Activated T-helper 17 cell treated with anti-CD3 and anti-CD28 coated beads, Interleukin-2, amount 50 U/mL, for 72 hours (primary cell): ENCODE measurements around the gene CFAP100. TPM values are rescaled to one million over a fixed set of nuclear protein-coding genes. Genes with fewer than 3 reads are reported as not detected.

Experiments used
- ATAC-seq: fragments of 150-1000 bp; cut with Tn5 transposase; replicated peaks from 2 replicates; pipeline ENCODE4 v1.10.0; 2021; ENCODE audit warnings: mild to moderate bottlenecking, moderate library complexity
- H3K27ac Mint-ChIP-seq: one replicate; pipeline ENCODE4 v1.8.0; 2022; ENCODE audit warnings: mixed read lengths
- H3K27me3 Mint-ChIP-seq: one replicate; pipeline ENCODE4 v1.8.0; 2022; ENCODE audit warnings: mixed read lengths
- H3K36me3 Mint-ChIP-seq: one replicate; pipeline ENCODE4 v1.8.0; 2022; ENCODE audit warnings: low read depth, mild to moderate bottlenecking, mixed read lengths
- H3K4me1 Mint-ChIP-seq: one replicate; pipeline ENCODE4 v1.8.0; 2022; ENCODE audit warnings: mixed read lengths
- H3K4me3 Mint-ChIP-seq: one replicate; pipeline ENCODE4 v1.8.0; 2022; ENCODE audit warnings: mild to moderate bottlenecking, mixed read lengths
- H3K9me3 Mint-ChIP-seq: one replicate; pipeline ENCODE4 v1.8.0; 2022; ENCODE audit warnings: mixed read lengths
- total RNA-seq, 2 donors: library from RNA; stranded (reverse); gene quantifications; one replicate each; pipeline ENCODE4 v1.2.3, GENCODE V29; 2022

CFAP100 gene
- total RNA-seq, 2 donors from 2014 or later: not detected

DNA sequence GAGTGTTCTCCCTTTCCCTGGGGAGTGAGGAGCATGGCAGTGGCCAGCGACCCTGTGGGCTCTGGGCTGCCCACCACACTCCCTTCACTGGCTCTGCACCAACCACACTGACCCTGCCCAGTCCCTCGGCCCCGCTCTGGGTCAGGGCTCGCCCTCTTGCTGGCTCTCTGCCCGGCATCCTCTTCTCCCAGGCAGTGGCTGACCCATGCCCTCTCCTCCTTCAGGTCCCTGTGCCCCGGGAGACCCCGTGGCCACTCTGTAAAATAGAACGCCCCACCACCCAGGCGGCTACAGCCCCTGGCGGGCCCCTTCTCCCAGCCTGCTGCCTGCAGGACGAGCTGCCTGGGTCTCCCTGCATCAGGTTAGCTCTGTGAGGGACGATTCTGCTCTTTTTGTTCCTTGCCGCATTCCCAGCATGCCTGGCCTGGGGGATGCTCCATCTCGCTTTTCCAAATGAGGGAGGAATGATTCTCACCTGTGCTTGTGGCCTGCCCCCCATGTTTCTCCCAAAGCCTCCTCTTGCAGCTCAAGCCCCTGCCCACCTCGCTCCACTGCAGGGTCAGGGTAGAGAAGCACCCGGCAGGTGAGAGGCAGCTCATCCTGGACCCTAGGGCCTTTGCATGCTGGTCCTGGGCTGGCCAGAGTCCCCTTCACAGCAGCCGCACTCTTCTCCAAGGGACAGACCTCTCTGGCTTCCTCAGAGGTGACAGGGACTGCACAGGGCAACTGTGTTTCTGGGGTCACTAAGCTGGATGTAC is 14.5 kb upstream of the CFAP100 start:
- ATAC-seq: no peak
- H3K27me3 Mint-ChIP-seq: peaks cover 24% of the 10 kb centered on the region
- H3K4me1 Mint-ChIP-seq: no peaks in the 10 kb centered on the region
- H3K36me3 Mint-ChIP-seq: no peaks in the 10 kb centered on the region
- no peaks in the 10 kb centered on the region for H3K9me3 Mint-ChIP-seq
- no peak overlapping the region for H3K27ac Mint-ChIP-seq
- no peak overlapping the region for H3K4me3 Mint-ChIP-seq

DNA sequence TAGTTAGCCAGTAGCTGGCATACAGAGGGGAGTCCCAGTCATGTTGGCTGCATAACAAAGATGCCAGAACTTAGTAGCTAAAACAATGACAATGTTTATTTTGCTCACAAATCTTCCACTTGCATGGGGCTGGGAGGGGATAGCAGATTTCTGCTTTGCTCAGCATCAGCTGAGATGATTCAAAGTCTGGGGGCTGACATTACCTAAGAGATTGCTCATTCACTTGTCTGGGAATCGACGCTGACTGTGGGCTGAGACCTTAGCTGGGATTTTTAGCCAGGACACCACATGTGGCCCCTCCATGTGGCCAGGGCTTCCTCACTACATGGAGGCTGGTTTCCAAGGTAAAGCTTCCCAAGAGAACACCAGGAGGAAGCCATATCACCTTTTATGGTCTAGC is 12.7 kb upstream of the CFAP100 start:
- Mint-ChIP-seq H3K27ac (no peak overlapping the region), H3K36me3 (no peaks in the 10 kb centered on the region), H3K4me1 (no peaks in the 10 kb centered on the region), H3K27me3 (peaks cover 28% of the 10 kb centered on the region), H3K4me3 (no peak overlapping the region), H3K9me3 (no peaks in the 10 kb centered on the region)
- ATAC-seq: no peak

DNA sequence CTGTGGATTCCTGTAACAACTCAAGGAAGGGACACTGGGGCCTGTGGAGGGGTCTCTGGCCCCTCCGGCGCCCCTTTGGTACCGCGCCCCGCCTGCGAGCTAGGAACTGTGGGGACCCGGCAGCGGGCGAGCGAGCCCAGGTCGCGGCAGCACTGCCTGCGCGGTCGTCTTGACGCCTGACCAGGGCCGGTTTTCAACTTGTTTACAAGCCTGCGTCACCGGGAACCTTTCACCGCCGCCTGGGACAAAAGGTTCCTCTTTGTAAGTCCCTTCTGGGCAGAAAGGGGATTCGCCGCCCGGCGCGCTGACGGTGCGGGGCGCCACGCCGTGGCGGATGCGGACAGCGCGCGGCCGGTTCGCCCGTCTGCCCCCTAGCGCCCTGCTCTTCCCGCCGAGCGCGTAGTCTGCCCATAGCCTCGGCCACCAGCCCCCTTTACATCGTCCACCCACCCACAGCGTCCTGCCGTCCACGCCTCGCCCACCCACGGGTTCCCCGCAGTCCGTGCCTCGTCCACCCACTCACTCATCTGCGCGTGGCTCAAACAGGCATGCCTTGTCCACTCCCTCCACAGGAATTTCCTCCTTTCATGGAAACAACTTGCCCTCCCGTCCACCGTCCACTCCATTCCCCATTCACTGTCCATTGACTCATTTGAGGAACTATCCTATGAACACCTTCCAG is 5.5 kb upstream of the CFAP100 start:
- H3K36me3 Mint-ChIP-seq: no peaks in the 10 kb centered on the region
- H3K27ac Mint-ChIP-seq: no peak overlapping the region
- H3K4me1 Mint-ChIP-seq: no peaks in the 10 kb centered on the region
- H3K27me3 Mint-ChIP-seq: peaks cover 52% of the 10 kb centered on the region
- H3K9me3 Mint-ChIP-seq: no peaks in the 10 kb centered on the region
- ATAC-seq: peak; percentile 62
- H3K4me3 Mint-ChIP-seq: no peak overlapping the region

DNA sequence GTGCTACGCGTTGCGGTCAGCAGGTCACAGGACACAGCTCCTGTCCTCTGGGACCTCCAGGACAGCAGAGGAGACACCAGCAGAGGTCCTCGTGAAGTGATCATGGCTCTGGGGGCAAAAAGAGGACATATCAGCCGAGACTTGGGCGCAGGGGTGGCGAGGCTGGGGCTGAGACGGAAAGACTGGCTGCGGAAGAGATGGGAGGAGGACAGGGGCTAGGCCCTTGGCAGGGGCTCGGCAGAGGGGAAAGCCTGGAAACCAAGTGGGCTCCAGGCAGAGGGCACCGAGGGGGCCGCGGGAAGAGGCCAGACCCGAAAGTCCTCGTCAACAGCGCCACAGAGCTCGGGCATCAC is 4.9 kb upstream of the CFAP100 start:
- no peak overlapping the region for H3K4me3 Mint-ChIP-seq
- no peaks in the 10 kb centered on the region for H3K4me1 Mint-ChIP-seq
- no peak overlapping the region for H3K27ac Mint-ChIP-seq
- H3K27me3 Mint-ChIP-seq: peaks cover 53% of the 10 kb centered on the region
- ATAC-seq: no peak
- no peaks in the 10 kb centered on the region for H3K36me3 Mint-ChIP-seq
- no peaks in the 10 kb centered on the region for H3K9me3 Mint-ChIP-seq

DNA sequence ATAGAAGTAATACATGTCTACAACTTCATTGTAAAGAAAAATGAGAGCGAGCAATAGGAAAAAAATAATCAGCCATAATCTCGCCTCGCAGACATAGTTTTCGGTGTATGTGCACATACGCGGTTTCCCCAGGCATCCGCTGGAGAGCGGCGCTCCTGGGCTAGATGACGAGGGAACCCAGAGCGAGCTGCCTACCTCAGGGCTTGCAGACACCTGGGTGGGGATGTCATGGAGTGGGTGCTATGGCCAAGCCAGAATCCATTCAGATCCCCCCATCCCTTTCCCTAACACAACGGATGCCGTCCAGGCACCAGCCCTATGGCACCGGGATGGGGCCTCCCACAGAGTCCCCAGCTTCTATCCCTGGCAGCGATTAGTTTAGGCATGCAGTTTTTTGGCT is 4.5 kb upstream of the CFAP100 start:
- H3K27ac Mint-ChIP-seq: no peak overlapping the region
- H3K27me3 Mint-ChIP-seq: peaks cover 54% of the 10 kb centered on the region
- H3K9me3 Mint-ChIP-seq: no peaks in the 10 kb centered on the region
- no peaks in the 10 kb centered on the region for H3K4me1 Mint-ChIP-seq
- no peaks in the 10 kb centered on the region for H3K36me3 Mint-ChIP-seq
- no peak overlapping the region for H3K4me3 Mint-ChIP-seq
- ATAC-seq: no peak

DNA sequence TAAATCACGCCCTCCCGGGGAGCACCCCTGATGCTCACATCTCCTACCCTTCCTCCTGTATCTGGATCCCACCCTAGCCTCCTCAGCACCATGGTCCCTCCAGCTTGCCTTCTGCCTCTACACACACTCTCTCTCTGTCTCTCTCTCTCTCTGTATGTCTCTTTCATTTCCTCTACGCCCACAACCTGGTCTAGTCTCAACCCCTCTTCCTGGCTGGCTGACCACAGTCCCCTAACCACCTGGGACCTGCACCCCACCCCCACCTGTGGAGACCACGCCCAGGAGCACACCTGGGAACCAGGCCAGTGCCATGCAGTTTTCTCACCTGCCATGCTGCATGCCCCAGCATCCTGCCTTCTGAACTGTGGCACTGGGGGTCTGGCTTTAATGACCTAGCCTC is 4.0 kb upstream of the CFAP100 start:
- Mint-ChIP-seq H3K4me1 (no peaks in the 10 kb centered on the region), H3K4me3 (no peak overlapping the region), H3K36me3 (no peaks in the 10 kb centered on the region), H3K9me3 (no peaks in the 10 kb centered on the region), H3K27ac (no peak overlapping the region), H3K27me3 (peaks cover 56% of the 10 kb centered on the region)
- no peak for ATAC-seq

DNA sequence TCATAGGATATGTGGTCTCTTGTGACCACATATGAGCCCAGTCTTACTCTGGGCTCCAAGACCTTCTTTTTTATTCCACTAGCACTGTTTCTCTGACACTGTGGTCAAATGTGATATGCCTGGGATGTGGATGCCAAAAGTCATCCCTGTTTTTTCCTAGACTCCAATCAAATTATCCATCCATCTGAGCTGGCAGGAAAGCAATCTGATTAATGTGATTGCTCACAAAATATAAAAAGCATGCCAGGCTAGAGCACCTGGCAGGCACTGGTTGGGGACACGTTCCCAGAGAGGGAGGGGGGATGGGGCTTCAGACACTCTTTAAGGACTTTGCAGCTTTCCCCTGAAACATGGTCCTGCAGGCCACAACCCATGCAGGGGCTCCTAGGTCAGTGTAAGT is 3.1 kb upstream of the CFAP100 start:
- no peak for ATAC-seq
- no peak overlapping the region for H3K27ac Mint-ChIP-seq
- no peaks in the 10 kb centered on the region for H3K4me1 Mint-ChIP-seq
- no peaks in the 10 kb centered on the region for H3K36me3 Mint-ChIP-seq
- H3K4me3 Mint-ChIP-seq: no peak overlapping the region
- no peaks in the 10 kb centered on the region for H3K9me3 Mint-ChIP-seq
- H3K27me3 Mint-ChIP-seq: peaks cover 56% of the 10 kb centered on the region

DNA sequence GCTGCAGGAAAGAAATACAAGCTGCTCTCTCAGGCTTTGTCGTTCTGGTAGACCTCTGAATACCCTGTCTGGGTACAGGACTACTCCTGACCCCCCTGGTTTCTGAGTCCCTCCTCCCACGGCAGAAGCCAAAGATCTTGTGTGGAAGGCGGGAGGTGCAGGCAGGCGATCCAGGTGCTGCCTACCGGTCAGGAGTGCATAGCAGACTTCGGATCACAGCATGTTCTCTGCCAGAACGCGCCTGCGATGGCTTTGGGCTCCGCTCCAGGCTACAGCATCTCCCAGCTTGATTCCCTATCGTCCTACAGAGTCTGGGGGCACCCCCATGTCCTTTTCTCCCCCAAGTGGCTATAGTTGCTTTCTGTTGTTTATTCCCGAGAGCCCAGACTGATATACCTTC is 2.5 kb upstream of the CFAP100 start:
- Mint-ChIP-seq H3K36me3 (no peaks in the 10 kb centered on the region), H3K27me3 (peaks cover 53% of the 10 kb centered on the region), H3K4me3 (no peak overlapping the region), H3K9me3 (no peaks in the 10 kb centered on the region), H3K27ac (no peak overlapping the region), H3K4me1 (no peaks in the 10 kb centered on the region)
- ATAC-seq: no peak

DNA sequence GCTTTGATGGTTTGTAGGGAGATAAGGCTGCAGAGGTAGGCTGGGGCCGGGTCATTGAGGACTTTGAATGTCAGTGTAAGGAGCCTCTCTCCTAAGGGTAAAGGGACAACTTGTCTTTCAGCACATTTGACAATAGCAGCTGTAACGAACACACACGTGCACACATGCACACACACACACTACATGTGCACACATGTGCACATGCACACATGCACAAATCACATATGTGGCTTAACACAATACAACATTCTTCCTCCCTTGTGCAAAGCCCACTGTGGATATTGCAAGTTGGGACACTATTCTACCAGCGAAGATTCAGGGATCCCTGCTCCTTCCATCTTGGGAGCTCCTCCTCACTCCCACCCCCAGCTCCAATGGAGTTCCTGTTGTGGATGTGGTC is 1.1 kb upstream of the CFAP100 start:
- H3K36me3 Mint-ChIP-seq: no peaks in the 10 kb centered on the region
- ATAC-seq: no peak
- no peaks in the 10 kb centered on the region for H3K4me1 Mint-ChIP-seq
- H3K27me3 Mint-ChIP-seq: peaks cover 48% of the 10 kb centered on the region
- no peaks in the 10 kb centered on the region for H3K9me3 Mint-ChIP-seq
- H3K27ac Mint-ChIP-seq: no peak overlapping the region
- no peak overlapping the region for H3K4me3 Mint-ChIP-seq

DNA sequence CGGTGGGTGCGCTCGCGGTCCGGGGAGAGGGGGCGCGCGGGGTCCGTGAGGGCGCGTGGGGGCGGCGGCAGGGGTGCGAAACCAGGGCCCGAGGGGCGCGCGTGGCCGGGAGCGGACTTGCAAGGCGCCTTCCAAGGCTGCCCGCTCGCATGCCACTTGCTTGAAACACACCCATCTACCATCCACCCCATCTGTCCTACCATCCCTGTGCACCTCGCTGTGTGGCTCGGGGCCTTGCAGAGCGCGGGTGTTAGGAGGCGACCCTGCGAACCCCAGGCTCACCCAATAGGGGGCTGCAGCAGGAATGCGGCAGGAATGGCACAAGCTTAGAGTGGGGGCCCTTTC is 240 bp downstream of the CFAP100 start:
- ATAC-seq: no peak
- Mint-ChIP-seq H3K4me1 (no peaks in the 10 kb centered on the region), H3K36me3 (no peaks in the 10 kb centered on the region), H3K9me3 (no peaks in the 10 kb centered on the region), H3K27me3 (peaks cover 44% of the 10 kb centered on the region), H3K27ac (no peak overlapping the region), H3K4me3 (no peak overlapping the region)

DNA sequence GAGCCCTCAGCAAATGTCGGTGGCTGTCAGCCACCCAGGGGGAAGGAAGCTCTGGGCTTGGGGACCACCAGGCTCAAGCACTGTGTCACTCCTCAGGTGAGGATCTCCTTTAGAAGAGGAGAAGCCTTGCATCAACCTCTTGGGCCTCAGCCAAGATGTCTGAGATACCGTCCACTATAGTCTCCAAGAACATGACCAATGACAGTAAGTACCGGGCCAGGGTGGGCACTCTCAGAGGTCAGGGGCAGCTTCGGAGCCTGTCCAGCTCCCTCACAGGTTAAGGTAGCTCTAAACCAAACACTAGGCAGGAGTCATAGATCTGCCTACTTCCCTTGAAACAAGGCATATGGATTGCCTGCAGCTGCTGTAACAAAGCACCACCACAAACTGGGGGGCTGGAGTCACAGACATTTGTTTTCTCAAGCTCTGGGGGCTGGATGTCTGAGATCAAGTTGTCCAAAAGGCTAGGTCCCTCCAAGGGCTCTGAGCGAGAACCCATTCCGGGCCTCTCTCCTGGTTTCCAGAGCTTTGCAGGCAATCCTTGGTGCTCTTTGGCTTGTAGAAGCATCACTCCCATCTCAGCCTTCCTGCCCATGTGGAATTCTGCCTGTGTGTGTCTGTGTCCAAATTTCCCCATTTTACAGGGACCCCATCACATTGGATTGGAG is 1.3 kb downstream of the CFAP100 start:
- Mint-ChIP-seq H3K27ac (no peak overlapping the region), H3K4me1 (no peaks in the 10 kb centered on the region), H3K4me3 (no peak overlapping the region), H3K27me3 (peaks cover 39% of the 10 kb centered on the region), H3K36me3 (no peaks in the 10 kb centered on the region), H3K9me3 (no peaks in the 10 kb centered on the region)
- ATAC-seq: no peak

DNA sequence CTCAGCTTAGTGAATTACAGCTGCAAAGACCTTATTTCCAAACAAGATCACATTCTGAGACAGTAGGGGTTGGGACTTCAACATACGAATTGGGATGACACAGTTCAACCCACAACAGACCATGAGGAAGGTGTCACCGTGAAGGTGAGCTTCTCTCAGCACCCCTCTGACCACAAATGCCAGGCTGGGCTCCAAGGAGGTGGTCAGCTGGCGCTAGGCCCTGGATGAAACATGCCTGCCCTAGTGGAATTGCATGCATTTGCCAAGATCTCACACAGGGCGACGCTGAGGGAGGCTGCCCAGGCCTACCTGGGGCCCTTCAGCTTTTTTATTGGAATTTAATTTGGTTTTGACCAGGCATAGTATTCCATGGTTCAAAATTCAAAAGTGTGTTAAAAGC is 1.8 kb downstream of the CFAP100 start:
- no peak for ATAC-seq
- no peak overlapping the region for H3K4me3 Mint-ChIP-seq
- H3K4me1 Mint-ChIP-seq: no peaks in the 10 kb centered on the region

DNA sequence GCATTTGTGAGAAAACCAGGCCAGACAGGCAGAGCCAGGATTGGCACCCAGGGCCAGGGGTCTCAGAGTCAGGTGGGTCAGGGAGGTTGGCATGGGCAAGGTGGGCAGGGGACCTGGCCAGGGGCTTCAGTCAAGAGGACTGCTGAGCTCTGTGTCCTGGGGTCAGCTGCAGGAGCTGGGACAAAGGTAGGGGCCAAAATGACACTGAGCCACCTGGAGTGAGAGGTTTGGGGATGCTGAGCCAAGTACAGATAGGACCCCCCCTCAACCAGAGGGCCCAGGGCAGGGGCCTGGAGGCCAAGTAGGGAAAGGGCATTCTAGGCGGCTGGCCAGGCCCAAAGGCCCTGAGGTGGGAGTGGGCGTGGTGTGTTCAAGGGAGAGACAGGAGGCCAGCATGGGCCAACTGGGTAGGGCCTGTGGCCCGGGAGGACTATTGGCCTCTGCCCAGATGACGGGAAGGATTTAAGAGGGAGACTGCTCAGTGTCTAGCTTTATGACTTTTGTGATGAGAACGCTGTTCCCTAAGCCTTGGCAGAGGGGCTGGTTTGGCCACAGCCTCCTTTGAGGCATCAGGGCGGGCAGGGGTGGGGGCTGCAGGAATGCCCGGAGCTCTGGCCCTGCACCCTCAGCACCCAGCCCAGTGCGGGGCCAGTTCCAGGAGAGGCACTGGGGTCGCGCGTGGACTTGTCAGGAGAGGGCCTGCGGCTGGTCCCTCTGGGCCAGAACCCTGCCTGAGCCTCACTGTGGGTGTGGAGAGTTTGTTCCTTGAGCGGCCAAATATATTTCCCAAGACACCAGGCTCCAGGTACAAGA is 3.1 kb downstream of the CFAP100 start:
- no peak for ATAC-seq
- Mint-ChIP-seq H3K27ac (no peak overlapping the region), H3K36me3 (no peaks in the 10 kb centered on the region), H3K4me3 (no peak overlapping the region), H3K27me3 (peaks cover 37% of the 10 kb centered on the region), H3K9me3 (no peaks in the 10 kb centered on the region), H3K4me1 (no peaks in the 10 kb centered on the region)

More for the DNA sequence above, 1.8 kb downstream of the CFAP100 start:
- no peak overlapping the region for H3K27ac Mint-ChIP-seq
- H3K36me3 Mint-ChIP-seq: no peaks in the 10 kb centered on the region
- H3K27me3 Mint-ChIP-seq: peaks cover 37% of the 10 kb centered on the region
- H3K9me3 Mint-ChIP-seq: no peaks in the 10 kb centered on the region

DNA sequence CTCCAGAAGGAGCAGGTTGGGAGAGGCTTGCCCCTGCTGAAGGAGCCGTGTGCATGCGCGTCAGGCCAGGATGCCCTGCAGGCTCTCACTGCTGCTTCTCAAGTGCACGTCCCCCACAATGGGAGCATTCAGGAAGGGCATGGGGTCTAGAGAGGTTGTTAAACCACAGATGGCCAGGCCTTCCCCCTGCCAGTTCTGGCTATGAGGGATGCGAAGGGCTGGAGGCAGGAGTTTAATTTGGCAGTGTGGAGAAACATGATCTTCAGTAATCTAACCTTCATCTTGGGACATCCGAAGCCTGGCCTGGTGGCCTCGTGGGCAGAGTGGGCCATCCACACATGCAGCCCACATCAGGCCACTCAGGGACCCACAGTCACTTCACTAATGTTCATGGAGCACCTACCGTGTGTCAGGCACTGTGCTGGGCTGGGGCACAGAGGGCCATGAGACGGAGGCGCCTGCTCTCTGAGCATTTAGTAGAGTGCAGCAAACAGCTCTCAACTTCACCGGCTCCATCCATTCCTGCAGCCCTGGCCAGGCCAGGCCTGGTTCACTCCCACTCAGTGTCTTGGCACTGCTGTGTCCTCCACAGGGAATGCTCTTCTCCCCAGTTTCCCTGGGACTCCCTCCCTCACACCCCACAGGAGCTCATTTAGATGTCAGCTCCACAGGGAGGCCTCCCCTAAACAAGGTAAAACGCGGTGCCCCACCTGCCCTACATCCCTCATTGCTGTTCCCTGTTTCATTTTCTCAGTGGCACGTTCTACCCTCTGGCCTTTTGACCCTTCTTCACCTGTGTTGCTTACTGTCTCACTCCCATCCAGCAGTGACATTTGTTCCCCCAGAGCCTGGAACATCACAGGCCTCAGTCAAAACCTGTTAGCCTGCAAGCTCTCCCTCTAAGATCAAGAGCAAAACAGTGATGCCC is 4.0 kb downstream of the CFAP100 start:
- ATAC-seq: no peak
- Mint-ChIP-seq H3K27me3 (peaks cover 31% of the 10 kb centered on the region), H3K4me3 (no peak overlapping the region), H3K36me3 (no peaks in the 10 kb centered on the region), H3K4me1 (no peaks in the 10 kb centered on the region), H3K9me3 (no peaks in the 10 kb centered on the region), H3K27ac (no peak overlapping the region)
